Stomach smooth muscle (tissue), 2 donors: Measurements from ENCODE around the gene BGLAP.
A peak's percentile ranks its signal among the peaks of the same experiment; 100 is the strongest.

Source experiments
- H3K27ac ChIP-seq: one replicate; pipeline ENCODE4 v1.7.0; 2013; ENCODE audit warnings: mild to moderate bottlenecking, low read length, inconsistent platforms
- H3K27me3 ChIP-seq, 2 donors: one replicate each; pipeline ENCODE4 v1.7.0; 2013; ENCODE audit warnings: low read length in 2 of 2; ENCODE audit not compliant: insufficient read depth in 2 of 2, control insufficient read depth in 1 of 2
- H3K36me3 ChIP-seq, 2 donors: one replicate each; pipeline ENCODE4 v1.7.0; 2013; ENCODE audit warnings: low read length in 2 of 2; ENCODE audit not compliant: control insufficient read depth in 2 of 2, insufficient read depth in 2 of 2
- H3K4me1 ChIP-seq: one replicate; pipeline ENCODE4 v1.7.0; 2013; ENCODE audit warnings: low read length; ENCODE audit not compliant: control insufficient read depth, insufficient read depth
- H3K4me3 ChIP-seq, 2 donors: one replicate each; pipeline ENCODE4 v1.7.0; 2013; ENCODE audit warnings: low read length in 2 of 2
- H3K9ac ChIP-seq, 2 donors: one replicate each; pipeline ENCODE4 v1.7.0; 2013; ENCODE audit warnings: low read length in 2 of 2, mild to moderate bottlenecking in 1 of 2
- H3K9me3 ChIP-seq, 2 donors: one replicate each; pipeline ENCODE4 v1.7.0; 2013; ENCODE audit warnings: low read length in 2 of 2; ENCODE audit not compliant: control insufficient read depth in 2 of 2
- donor health status: healthy.
- donor health status: Pancreatic carcinoma.

BGLAP gene

DNA sequence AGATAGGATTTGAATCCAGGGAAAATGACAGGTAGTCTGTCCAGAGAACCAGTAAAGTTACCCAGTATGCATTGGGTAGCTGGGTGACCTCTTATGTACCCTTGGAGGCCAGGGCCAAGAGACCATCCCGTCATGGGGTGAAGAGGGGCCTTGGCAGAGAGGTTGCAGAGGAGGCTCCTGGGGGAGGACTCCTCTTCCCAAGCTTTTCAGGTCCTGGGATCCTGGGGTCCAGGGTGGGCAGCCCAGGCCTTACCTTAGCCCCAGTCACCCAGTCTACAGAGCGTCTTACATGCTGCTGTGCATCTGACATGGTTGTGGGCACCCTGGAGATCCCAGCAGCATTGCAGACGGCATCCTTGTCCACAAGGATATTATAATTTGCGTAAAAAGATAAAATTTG lies 15.2 kb upstream of the BGLAP start:
- Histone ChIP-seq H3K27ac (no peak overlapping the region), H3K36me3 (peaks cover 22 to 27% of the 10 kb centered on the region in 2 donors), H3K4me1 (peaks cover 3% of the 10 kb centered on the region), H3K4me3 (no peak overlapping the region), H3K9ac (no peak overlapping the region), H3K27me3 (no peaks in the 10 kb centered on the region), H3K9me3 (no peaks in the 10 kb centered on the region)

DNA sequence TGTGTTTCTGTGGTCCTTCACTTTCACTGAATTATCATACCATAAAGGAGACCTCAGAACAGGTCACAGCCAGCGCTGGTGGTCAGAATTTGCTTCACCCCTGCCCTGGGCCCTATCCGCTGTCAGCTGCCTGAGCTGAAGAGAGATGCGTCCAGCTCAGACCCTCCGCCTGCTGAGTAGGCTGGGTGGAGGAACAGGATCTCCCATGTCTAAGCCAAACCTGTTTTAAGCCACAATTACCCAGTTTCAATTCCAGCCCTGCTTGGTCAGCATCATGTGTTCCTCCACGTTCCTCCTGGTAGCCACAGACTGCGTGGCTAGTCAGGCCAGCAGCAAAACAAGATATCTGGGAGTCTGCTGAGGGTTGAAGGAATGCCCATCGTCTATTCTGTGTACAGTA lies 13.5 kb upstream of the BGLAP start:
- Histone ChIP-seq H3K27me3 (no peaks in the 10 kb centered on the region), H3K9me3 (no peaks in the 10 kb centered on the region), H3K36me3 (peaks cover 11 to 23% of the 10 kb centered on the region in 2 donors), H3K27ac (no peak overlapping the region), H3K4me3 (no peak overlapping the region), H3K9ac (no peak overlapping the region), H3K4me1 (peaks cover 3% of the 10 kb centered on the region)

DNA sequence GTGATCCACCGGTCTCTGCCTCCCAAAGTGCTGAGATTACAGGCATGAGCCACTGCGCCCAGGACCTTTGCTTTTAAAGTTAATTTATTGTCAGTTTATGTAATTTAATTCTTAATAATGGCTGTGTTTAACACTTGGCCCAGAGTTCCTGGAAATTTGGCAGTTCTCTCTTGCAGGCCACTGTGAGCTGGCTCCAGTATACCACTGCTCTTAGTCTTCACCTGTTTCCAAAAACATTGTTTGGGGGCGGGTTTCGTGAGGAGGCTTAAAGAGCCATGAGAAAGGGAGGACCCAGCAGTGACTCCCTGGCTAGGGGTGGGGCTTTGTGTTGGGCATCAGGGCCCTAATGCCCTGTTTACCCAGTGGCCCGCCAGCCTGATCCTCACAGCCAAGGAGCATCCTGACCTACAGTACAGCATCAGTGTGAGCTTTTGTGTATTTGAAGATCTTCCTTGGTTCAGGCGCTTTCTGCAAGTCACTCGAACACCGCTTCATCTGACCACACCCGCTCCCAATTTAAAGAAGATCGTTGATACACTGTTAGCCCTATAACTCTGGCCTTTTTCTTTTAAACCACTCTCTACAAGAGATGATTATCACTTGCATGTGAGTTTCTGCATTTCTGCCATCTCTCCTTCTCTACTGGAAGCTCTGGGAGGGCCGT lies 12.0 kb upstream of the BGLAP start:
- no peak overlapping the region for H3K27ac ChIP-seq
- no peaks in the 10 kb centered on the region for H3K9me3 ChIP-seq
- peaks cover 3% of the 10 kb centered on the region for H3K4me1 ChIP-seq
- peaks cover 17 to 28% of the 10 kb centered on the region in 2 donors for H3K36me3 ChIP-seq
- H3K9ac ChIP-seq = peak overlapping the region in 1 of 2 donors; percentile 29
- no peaks in the 10 kb centered on the region for H3K27me3 ChIP-seq
- no peak overlapping the region for H3K4me3 ChIP-seq

DNA sequence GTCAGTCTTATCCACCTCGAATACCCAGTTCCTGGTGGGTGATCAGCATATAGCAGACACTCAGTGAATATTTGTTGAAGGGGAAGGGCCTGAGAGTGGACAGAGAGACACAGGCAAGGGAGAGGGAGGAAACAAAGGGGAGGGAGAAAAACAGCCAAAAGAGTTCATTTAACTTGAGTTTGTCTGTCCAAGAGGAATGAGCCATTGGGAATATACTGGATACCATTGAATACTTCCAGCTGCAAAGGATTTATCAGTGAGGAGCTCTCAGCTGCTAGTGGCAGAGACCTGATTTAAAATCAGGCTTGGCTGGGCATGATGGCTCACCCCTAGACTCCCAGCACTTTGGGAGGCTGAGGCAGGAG lies 11.5 kb upstream of the BGLAP start:
- peaks cover 17 to 28% of the 10 kb centered on the region in 2 donors for H3K36me3 ChIP-seq
- H3K4me1 ChIP-seq = peaks cover 3% of the 10 kb centered on the region
- no peaks in the 10 kb centered on the region for H3K9me3 ChIP-seq
- H3K27me3 ChIP-seq = no peaks in the 10 kb centered on the region
- no peak overlapping the region for H3K27ac ChIP-seq
- H3K9ac ChIP-seq = no peak overlapping the region
- no peak overlapping the region for H3K4me3 ChIP-seq

DNA sequence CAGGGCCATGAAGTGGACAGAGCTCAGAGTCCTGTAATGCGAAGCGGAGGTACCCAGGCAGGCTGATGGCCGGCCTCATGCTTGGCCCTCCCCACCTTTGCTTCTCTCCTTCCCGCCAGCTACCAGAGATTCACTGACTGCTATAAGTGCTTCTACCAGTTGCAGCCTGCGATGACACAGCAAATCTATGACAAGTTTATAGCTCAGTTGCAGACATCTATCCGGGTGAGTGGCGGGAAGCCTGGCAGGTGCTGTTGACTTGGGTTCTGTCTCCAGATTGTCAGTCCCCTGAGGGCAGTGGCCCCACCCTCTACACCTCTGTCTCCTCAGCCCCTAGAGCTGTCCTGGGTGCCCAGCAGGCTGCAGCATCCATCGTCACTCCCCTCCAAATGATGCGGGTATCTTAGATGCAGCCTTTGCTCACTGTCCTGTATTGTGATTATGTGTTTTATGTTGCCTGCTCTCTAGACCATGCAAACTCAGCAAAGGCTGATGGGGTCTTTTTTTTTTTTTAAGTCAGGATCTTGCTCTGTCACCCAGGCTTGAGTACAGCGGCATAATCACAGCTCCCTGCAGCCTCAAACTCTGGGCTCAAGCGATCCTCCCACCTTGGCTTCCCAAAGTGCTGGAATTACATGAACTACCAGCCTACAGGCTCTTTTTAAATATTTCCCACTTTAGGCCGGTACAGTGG lies 9.6 kb upstream of the BGLAP start:
- no peaks in the 10 kb centered on the region for H3K27me3 ChIP-seq
- H3K36me3 ChIP-seq = peaks cover 33 to 36% of the 10 kb centered on the region in 2 donors
- no peak overlapping the region for H3K4me3 ChIP-seq
- peaks cover 3% of the 10 kb centered on the region for H3K4me1 ChIP-seq
- no peaks in the 10 kb centered on the region for H3K9me3 ChIP-seq
- H3K9ac ChIP-seq = no peak overlapping the region
- H3K27ac ChIP-seq = no peak overlapping the region

DNA sequence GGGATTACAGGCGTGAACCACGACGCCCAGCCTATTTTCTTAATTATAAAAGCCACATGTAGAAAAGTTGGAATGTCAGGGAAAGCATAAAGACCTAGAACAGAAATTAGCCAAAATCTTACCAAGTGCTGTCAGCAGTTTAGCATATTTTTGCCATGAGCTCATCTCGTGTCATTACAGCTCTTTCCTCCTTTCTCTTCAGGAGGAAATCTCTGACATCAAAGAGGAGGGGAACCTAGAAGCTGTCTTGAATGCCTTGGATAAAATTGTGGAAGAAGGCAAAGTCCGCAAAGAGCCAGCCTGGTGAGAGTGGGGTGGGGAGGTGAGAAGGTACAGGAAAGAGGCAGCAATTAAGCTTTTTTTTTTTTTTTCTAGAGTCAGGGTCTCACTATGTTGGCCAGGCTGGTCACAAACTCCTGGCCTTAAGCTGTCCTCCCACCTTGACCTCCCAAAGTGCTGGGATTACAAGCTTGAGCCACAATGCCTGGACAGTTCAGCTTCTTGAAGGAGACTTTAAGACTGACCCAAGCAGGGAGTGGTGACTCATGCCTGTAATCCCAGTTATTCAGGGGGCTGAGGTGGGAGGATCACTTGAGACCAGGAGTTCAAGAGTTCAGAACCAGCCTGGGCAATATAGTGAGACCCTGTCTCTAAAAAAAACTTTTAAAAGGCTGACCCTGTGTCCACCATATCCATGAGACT lies 8.4 kb upstream of the BGLAP start:
- Histone ChIP-seq H3K9me3 (no peaks in the 10 kb centered on the region), H3K4me3 (no peak overlapping the region), H3K4me1 (peaks cover 3% of the 10 kb centered on the region), H3K27me3 (no peaks in the 10 kb centered on the region), H3K36me3 (peaks cover 31 to 37% of the 10 kb centered on the region in 2 donors), H3K9ac (no peak overlapping the region), H3K27ac (no peak overlapping the region)

DNA sequence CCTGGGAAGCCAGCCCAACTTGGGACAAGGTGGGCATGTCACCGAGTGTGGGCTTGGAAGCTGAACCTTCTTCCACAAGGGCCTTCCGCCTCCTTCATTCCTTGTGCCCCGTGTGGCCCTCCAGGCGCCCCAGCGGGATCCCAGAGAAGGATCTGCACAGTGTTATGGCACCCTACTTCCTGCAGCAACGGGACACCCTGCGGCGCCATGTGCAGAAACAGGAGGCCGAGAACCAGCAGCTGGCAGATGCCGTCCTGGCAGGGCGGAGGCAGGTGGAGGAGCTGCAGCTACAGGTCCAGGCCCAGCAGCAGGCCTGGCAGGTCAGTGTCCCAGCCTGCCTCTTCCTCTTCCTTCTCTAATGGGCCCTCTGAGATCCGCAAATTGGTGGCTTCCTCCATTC lies 5.8 kb upstream of the BGLAP start:
- Histone ChIP-seq H3K9ac (no peak overlapping the region), H3K27ac (no peak overlapping the region), H3K27me3 (no peaks in the 10 kb centered on the region), H3K4me1 (no peaks in the 10 kb centered on the region), H3K4me3 (no peak overlapping the region), H3K9me3 (no peaks in the 10 kb centered on the region), H3K36me3 (peaks cover 44 to 45% of the 10 kb centered on the region in 2 donors)

DNA sequence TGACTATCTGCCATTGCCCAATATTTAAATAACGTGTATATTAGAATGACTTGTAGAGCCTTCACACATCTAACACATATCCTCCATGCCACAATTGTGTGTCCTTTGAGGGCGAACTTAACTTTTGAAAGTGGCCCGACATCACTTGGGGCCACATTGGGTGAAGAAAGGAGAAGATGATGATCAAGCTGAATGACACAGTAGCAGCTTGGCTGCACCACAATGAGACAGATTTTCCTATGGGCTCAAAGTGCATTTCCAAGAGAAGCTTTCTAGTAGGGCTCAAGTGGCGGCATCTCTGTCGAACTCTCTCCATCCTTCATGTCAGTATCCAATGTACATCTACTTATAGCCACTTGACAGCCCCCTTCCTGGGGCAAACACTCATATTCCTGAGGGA lies 3.7 kb upstream of the BGLAP start:
- Histone ChIP-seq H3K4me1 (no peaks in the 10 kb centered on the region), H3K27me3 (no peaks in the 10 kb centered on the region), H3K4me3 (no peak overlapping the region), H3K9me3 (no peaks in the 10 kb centered on the region), H3K27ac (no peak overlapping the region), H3K9ac (no peak overlapping the region), H3K36me3 (peaks cover 42 to 47% of the 10 kb centered on the region in 2 donors)

DNA sequence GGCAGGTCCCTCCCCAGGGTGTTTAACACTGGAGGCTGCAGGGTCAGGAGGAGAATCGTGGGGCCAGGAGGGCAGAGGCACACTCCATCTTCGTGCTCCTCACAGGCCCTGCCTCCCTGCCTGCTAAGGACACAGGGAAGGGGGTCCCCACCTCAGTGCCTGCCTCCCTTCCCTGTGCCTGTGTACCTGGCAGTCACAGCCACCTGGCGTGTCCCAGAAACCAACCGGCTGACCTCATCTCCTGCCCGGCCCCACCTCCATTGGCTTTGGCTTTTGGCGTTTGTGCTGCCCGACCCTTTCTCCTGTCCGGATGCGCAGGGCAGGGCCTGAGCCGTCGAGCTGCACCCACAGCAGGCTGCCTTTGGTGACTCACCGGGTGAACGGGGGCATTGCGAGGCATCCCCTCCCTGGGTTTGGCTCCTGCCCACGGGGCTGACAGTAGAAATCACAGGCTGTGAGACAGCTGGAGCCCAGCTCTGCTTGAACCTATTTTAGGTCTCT lies 623 bp upstream of the BGLAP start:
- H3K9ac ChIP-seq = no peak overlapping the region

DNA sequence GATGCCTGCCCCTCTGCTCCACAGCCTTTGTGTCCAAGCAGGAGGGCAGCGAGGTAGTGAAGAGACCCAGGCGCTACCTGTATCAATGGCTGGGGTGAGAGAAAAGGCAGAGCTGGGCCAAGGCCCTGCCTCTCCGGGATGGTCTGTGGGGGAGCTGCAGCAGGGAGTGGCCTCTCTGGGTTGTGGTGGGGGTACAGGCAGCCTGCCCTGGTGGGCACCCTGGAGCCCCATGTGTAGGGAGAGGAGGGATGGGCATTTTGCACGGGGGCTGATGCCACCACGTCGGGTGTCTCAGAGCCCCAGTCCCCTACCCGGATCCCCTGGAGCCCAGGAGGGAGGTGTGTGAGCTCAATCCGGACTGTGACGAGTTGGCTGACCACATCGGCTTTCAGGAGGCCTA lies 754 bp downstream of the BGLAP start:
- no peak overlapping the region for H3K9ac ChIP-seq
- peaks cover 22 to 32% of the 10 kb centered on the region in 2 donors for H3K27me3 ChIP-seq
- H3K4me3 ChIP-seq = no peak overlapping the region
- no peaks in the 10 kb centered on the region for H3K9me3 ChIP-seq
- H3K4me1 ChIP-seq = peaks cover 26% of the 10 kb centered on the region
- H3K27ac ChIP-seq = no peak overlapping the region
- peaks cover 17 to 19% of the 10 kb centered on the region in 2 donors for H3K36me3 ChIP-seq

More for the DNA sequence above, 623 bp upstream of the BGLAP start:
- H3K36me3 ChIP-seq = peaks cover 23 to 27% of the 10 kb centered on the region in 2 donors
- H3K4me3 ChIP-seq = no peak overlapping the region
- no peak overlapping the region for H3K27ac ChIP-seq
- H3K4me1 ChIP-seq = peaks cover 13% of the 10 kb centered on the region
- H3K27me3 ChIP-seq = peaks cover 17 to 24% of the 10 kb centered on the region in 2 donors
- H3K9me3 ChIP-seq = no peaks in the 10 kb centered on the region
